Trophoblast cell (in vitro differentiated cells and primary cell): Measurements from ENCODE around the gene NOL6.

Source experiments
- DNase-seq, 2 donors: peaks; one replicate each; pipeline ENCODE4 v3.0.0-alpha.2; 2016
- H2AFZ ChIP-seq: 2 replicates; pipeline ENCODE4 v1.6.1; 2013; ENCODE audit warnings: low read length, moderate library complexity, mild to moderate bottlenecking; ENCODE audit not compliant: insufficient read depth, poor library complexity
- H2AK5ac ChIP-seq: 2 replicates; pipeline ENCODE4 v1.6.1; 2013; ENCODE audit warnings: mild to moderate bottlenecking, low read length
- H2BK120ac ChIP-seq: 2 replicates; pipeline ENCODE4 v1.6.1; 2013; ENCODE audit warnings: low read length, mild to moderate bottlenecking, moderate library complexity; ENCODE audit not compliant: insufficient read depth, poor library complexity
- H2BK12ac ChIP-seq: 2 replicates; pipeline ENCODE4 v1.6.1; 2013; ENCODE audit warnings: mild to moderate bottlenecking, low read length, moderate library complexity
- H2BK5ac ChIP-seq: 2 replicates; pipeline ENCODE4 v1.6.1; 2013; ENCODE audit warnings: low read length, low read depth, moderate library complexity, mild to moderate bottlenecking; ENCODE audit not compliant: poor library complexity
- H3K14ac ChIP-seq: 2 replicates; pipeline ENCODE4 v1.6.1; 2013; ENCODE audit warnings: mild to moderate bottlenecking, low read length
- H3K18ac ChIP-seq: 2 replicates; pipeline ENCODE4 v1.6.1; 2013; ENCODE audit warnings: mild to moderate bottlenecking, low read length
- H3K23ac ChIP-seq: 2 replicates; pipeline ENCODE4 v1.6.1; 2013; ENCODE audit warnings: low read length
- H3K27ac ChIP-seq: 2 replicates; pipeline ENCODE4 v1.5.1; 2013; ENCODE audit warnings: low read depth, mild to moderate bottlenecking, inconsistent platforms, low read length, moderate library complexity
- H3K27me3 ChIP-seq: 2 replicates; pipeline ENCODE4 v1.6.1; 2013; ENCODE audit warnings: inconsistent platforms, mild to moderate bottlenecking, low read length, moderate library complexity; ENCODE audit not compliant: insufficient read depth
- H3K36me3 ChIP-seq, 2 experiments: 1 replicate in 1 of 2; 2 replicates in 1 of 2; pipeline ENCODE4 v1.6.1; 2013; ENCODE audit warnings: low read length in 2 of 2, mild to moderate bottlenecking in 2 of 2, moderate library complexity in 1 of 2; ENCODE audit not compliant: insufficient read depth in 2 of 2, control insufficient read depth in 1 of 2
- H3K4ac ChIP-seq: 2 replicates; pipeline ENCODE4 v1.6.1; 2013; ENCODE audit warnings: low read depth, mild to moderate bottlenecking, low read length, moderate library complexity
- H3K4me1 ChIP-seq, 2 experiments: 1 replicate in 1 of 2; 2 replicates in 1 of 2; pipeline ENCODE4 v1.6.1; 2013; ENCODE audit warnings: low read length in 2 of 2, mild to moderate bottlenecking in 2 of 2, moderate library complexity in 1 of 2; ENCODE audit not compliant: insufficient read depth in 2 of 2, control insufficient read depth in 1 of 2
- H3K4me2 ChIP-seq: 2 replicates; pipeline ENCODE4 v1.6.1; 2013; ENCODE audit warnings: inconsistent platforms, mild to moderate bottlenecking, low read length, moderate library complexity
- H3K4me3 ChIP-seq: 2 replicates; pipeline ENCODE4 v1.5.1; 2013; ENCODE audit warnings: mild to moderate bottlenecking, low read depth, low read length, inconsistent platforms
- H3K79me1 ChIP-seq: one replicate; pipeline ENCODE4 v1.6.1; 2013; ENCODE audit warnings: low read length
- H3K79me2 ChIP-seq: 2 replicates; pipeline ENCODE4 v1.6.1; 2013; ENCODE audit warnings: low read length, mild to moderate bottlenecking; ENCODE audit not compliant: control insufficient read depth, insufficient read depth, poor library complexity
- H3K9ac ChIP-seq: 2 replicates; pipeline ENCODE4 v1.6.1; 2013; ENCODE audit warnings: mild to moderate bottlenecking, low read length
- H3K9me3 ChIP-seq: 2 replicates; pipeline ENCODE4 v1.6.1; 2013; ENCODE audit warnings: low read depth, mild to moderate bottlenecking, control low read depth, inconsistent platforms, low read length; ENCODE audit not compliant: insufficient read depth
- H4K12ac ChIP-seq: 2 replicates; pipeline ENCODE4 v1.6.1; 2013; ENCODE audit warnings: low read depth, mild to moderate bottlenecking, low read length, moderate library complexity
- H4K8ac ChIP-seq: 2 replicates; pipeline ENCODE4 v1.6.1; 2013; ENCODE audit warnings: low read depth, mild to moderate bottlenecking, low read length, moderate library complexity
- H4K91ac ChIP-seq: one replicate; pipeline ENCODE4 v1.6.1; 2013; ENCODE audit warnings: low read depth, mild to moderate bottlenecking, low read length, moderate library complexity
- WGBS: extraction: QIAGEN DNeasy Blood & Tissue Kit; methylation state at CpG from one replicate; pipeline ENCODE4 v1.1.7; 2013; ENCODE audit warnings: missing lambda C conversion rate; ENCODE audit not compliant: insufficient read length, insufficient coverage; ENCODE audit errors: extremely low coverage; 5-methylcytosine and 5-hydroxymethylcytosine counted together

The NOL6 gene

DNA sequence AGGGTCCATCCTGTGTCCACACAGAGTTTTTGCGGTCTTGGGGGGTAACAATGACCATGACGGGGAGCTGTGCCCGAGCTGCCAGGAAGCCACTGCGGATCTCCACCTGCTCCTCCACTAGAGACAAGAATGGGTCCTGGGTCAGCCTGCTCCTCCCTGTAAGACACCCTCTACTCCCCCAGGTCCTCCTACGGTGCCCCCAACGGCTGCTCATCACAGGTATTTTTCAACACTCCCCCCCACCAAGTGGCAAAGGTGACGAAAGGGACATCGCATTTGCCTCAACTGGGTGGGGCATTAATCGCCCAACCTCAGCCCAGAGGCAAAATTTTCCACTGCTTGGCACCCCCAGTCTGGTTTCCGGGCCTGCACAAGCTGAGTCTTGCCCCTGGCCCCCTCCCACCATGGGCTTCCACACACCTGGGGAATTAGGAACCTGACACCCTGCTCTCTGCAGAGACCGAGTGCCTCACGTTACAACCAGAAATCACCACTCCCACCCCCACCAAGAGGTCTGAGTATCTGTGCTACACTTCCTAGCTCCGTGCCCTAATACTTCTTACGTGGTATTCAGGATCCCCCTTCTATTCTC, 9.6 kb downstream of the NOL6 start:
- DNase-seq, result no peak
- Histone ChIP-seq H3K27me3 (no peaks in the 10 kb centered on the region), H3K14ac (no peak overlapping the region), H2BK12ac (no peak overlapping the region), H3K4me2 (no peak overlapping the region), H2BK5ac (no peak overlapping the region), H3K4ac (no peak overlapping the region), H3K4me1 (no peaks in the 10 kb centered on the region), H3K4me3 (no peak overlapping the region), H2AK5ac (no peak overlapping the region), H2AFZ (no peak overlapping the region), H3K79me1 (no peaks in the 10 kb centered on the region), H3K9ac (no peak overlapping the region), H4K91ac (no peak overlapping the region), H4K12ac (no peak overlapping the region), H3K79me2 (no peaks in the 10 kb centered on the region), H2BK120ac (no peak overlapping the region), H4K8ac (no peak overlapping the region), H3K18ac (no peak overlapping the region), H3K23ac (no peak overlapping the region), H3K9me3 (peaks cover 1% of the 10 kb centered on the region), H3K36me3 (peaks cover 73 to 83% of the 10 kb centered on the region in 2 experiments), H3K27ac (no peak overlapping the region)
- WGBS, result no CpG with 5 or more reads among the region's 14 CpGs

DNA sequence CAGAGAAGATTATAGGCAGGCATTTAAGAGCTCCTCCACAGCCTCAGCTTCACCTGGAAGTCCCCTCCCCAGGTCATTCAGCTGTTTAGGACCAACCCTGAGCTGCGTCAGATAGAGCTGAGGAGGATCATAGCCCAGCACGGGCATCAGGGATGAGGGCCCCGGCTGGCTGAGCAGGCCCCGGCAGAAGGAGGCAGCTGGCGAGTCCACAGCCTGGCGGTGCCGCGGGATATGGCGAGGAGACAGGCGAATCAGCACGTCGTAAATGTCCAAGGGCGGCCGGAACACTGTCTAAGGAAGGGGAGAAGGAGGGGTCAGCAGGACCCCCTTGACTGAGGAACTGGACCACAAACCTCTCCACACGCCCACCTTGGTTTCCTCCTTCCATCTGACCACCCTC, 10.6 kb downstream of the NOL6 start:
- no peak overlapping the region for H3K4me2 ChIP-seq
- no peak overlapping the region for H3K27ac ChIP-seq
- H3K4me1 ChIP-seq, result no peaks in the 10 kb centered on the region
- peaks cover 64 to 73% of the 10 kb centered on the region in 2 experiments for H3K36me3 ChIP-seq
- H2BK120ac ChIP-seq, result no peak overlapping the region
- no peak overlapping the region for H3K23ac ChIP-seq
- no peak overlapping the region for H2AK5ac ChIP-seq
- H3K4ac ChIP-seq, result no peak overlapping the region
- no peak overlapping the region for H4K12ac ChIP-seq
- no peak overlapping the region for H2BK12ac ChIP-seq
- no peak overlapping the region for H3K9ac ChIP-seq
- H3K18ac ChIP-seq, result no peak overlapping the region
- no peak overlapping the region for H2BK5ac ChIP-seq
- no peak overlapping the region for H2AFZ ChIP-seq
- no peaks in the 10 kb centered on the region for H3K79me2 ChIP-seq
- H4K8ac ChIP-seq, result no peak overlapping the region
- H3K14ac ChIP-seq, result no peak overlapping the region
- no CpG with 5 or more reads among the region's 15 CpGs for WGBS
- H3K79me1 ChIP-seq, result no peaks in the 10 kb centered on the region
- no peak overlapping the region for H4K91ac ChIP-seq
- H3K4me3 ChIP-seq, result no peak overlapping the region
- peaks cover 1% of the 10 kb centered on the region for H3K9me3 ChIP-seq
- H3K27me3 ChIP-seq, result no peaks in the 10 kb centered on the region
- no peak for DNase-seq

GRCh38 chr9:33461492-33461891, 12.2 kb downstream of the NOL6 start:
- H3K18ac ChIP-seq, result no peak overlapping the region
- H3K4me2 ChIP-seq, result no peak overlapping the region
- no peak overlapping the region for H2BK12ac ChIP-seq
- H3K27ac ChIP-seq, result no peak overlapping the region
- H3K9ac ChIP-seq, result no peak overlapping the region
- H3K9me3 ChIP-seq, result no peaks in the 10 kb centered on the region
- H3K4ac ChIP-seq, result no peak overlapping the region
- H2BK5ac ChIP-seq, result no peak overlapping the region
- no peak overlapping the region for H2AK5ac ChIP-seq
- H4K12ac ChIP-seq, result no peak overlapping the region
- H2BK120ac ChIP-seq, result no peak overlapping the region
- H2AFZ ChIP-seq, result no peak overlapping the region
- peaks cover 47 to 56% of the 10 kb centered on the region in 2 experiments for H3K36me3 ChIP-seq
- H3K4me3 ChIP-seq, result no peak overlapping the region
- WGBS, result no CpG with 5 or more reads among the region's 3 CpGs
- H4K8ac ChIP-seq, result no peak overlapping the region
- no peaks in the 10 kb centered on the region for H3K79me1 ChIP-seq
- no peaks in the 10 kb centered on the region for H3K4me1 ChIP-seq
- H3K27me3 ChIP-seq, result no peaks in the 10 kb centered on the region
- no peak overlapping the region for H3K23ac ChIP-seq
- no peak for DNase-seq
- H4K91ac ChIP-seq, result no peak overlapping the region
- no peaks in the 10 kb centered on the region for H3K79me2 ChIP-seq
- H3K14ac ChIP-seq, result no peak overlapping the region

- Histone ChIP-seq H3K4me2 (no peak overlapping the region), H2AFZ (no peak overlapping the region), H2BK12ac (no peak overlapping the region), H3K9ac (no peak overlapping the region), H3K36me3 (peaks cover 41 to 50% of the 10 kb centered on the region in 2 experiments), H4K8ac (no peak overlapping the region), H3K9me3 (no peaks in the 10 kb centered on the region), H2BK5ac (no peak overlapping the region), H4K12ac (no peak overlapping the region), H2AK5ac (no peak overlapping the region), H3K4me3 (no peak overlapping the region), H3K14ac (no peak overlapping the region), H3K18ac (no peak overlapping the region), H3K27me3 (no peaks in the 10 kb centered on the region), H3K27ac (no peak overlapping the region), H3K4ac (no peak overlapping the region), H2BK120ac (no peak overlapping the region), H3K4me1 (no peaks in the 10 kb centered on the region), H3K79me2 (no peaks in the 10 kb centered on the region), H4K91ac (no peak overlapping the region), H3K23ac (no peak overlapping the region), H3K79me1 (no peaks in the 10 kb centered on the region)
- no CpG with 5 or more reads among the region's 10 CpGs for WGBS
- DNase-seq, result no peak
These were observed 12.9 kb downstream of the NOL6 start for GRCh38 chr9:33460854-33461253.
